Adrenal gland (tissue), 12 donors: Measurements from ENCODE around the gene MAP3K14. TPM values are rescaled to one million over a fixed set of nuclear protein-coding genes. Genes with fewer than 3 reads are reported as not detected.

ENCODE experiments used
- DNase-seq, 7 donors: peaks; one replicate each; pipeline ENCODE4 v3.0.0-alpha.2; 2019 to 2020
- H3K27ac ChIP-seq, 5 donors: fragments of 200-600 bp; sonication (generic) in 4 of 5; 1 replicate in 3 of 5; 2 replicates in 2 of 5; pipeline versions ENCODE4 v1.5.1 to v1.8.0; 2016 to 2020; ENCODE audit warnings: mild to moderate bottlenecking in 1 of 5
- H3K27me3 ChIP-seq: fragments of 200-600 bp; 2 replicates; pipeline ENCODE4 v1.8.0; 2021
- H3K36me3 ChIP-seq, 2 donors: fragments of 200-600 bp; replicated peaks in 1 of 2; 1 replicate in 1 of 2; 2 replicates in 1 of 2; pipeline versions ENCODE4 v1.5.1 to v1.8.0; 2018 to 2022
- H3K4me1 ChIP-seq, 2 donors: fragments of 200-600 bp; replicated peaks in 1 of 2; 1 replicate in 1 of 2; 2 replicates in 1 of 2; pipeline versions ENCODE4 v1.5.1 to v1.8.0; 2018 to 2021
- H3K4me3 ChIP-seq, 4 donors: fragments of 200-600 bp; sonication (generic) in 3 of 4; one replicate each; pipeline ENCODE4 v1.5.1; 2016 to 2018
- H3K9me3 ChIP-seq, 3 donors: fragments of 200-600 bp; sonication (generic) in 1 of 3; replicated peaks in 1 of 3; 1 replicate in 2 of 3; 2 replicates in 1 of 3; pipeline versions ENCODE4 v1.5.1 to v1.8.0; 2016 to 2021
- CTCF ChIP-seq, 6 experiments: fragments of 450-650 bp in 4 of 6; fragments of 200-600 bp in 2 of 6; sonication (generic) in 1 of 6; IDR thresholded peaks; 1 replicate in 5 of 6; 2 replicates in 1 of 6; pipeline versions ENCODE4 v1.5.1 to v1.8.0; 2016 to 2021; ENCODE audit warnings: antibody characterized with exemption in 6 of 6, mild to moderate bottlenecking in 2 of 6, moderate library complexity in 1 of 6
- POLR2A ChIP-seq, 2 donors: fragments of 450-650 bp; IDR thresholded peaks; one replicate each; pipeline ENCODE4 v1.6.1; 2017; ENCODE audit warnings: antibody characterized with exemption in 2 of 2, mild to moderate bottlenecking in 2 of 2, moderate library complexity in 1 of 2
- WGBS, 4 donors: extraction: QIAGEN DNeasy Blood & Tissue Kit in 2 of 4; methylation state at CpG; one replicate each; pipeline versions ENCODE4 v1.1.5 to v1.1.7; 2013 to 2017; 5-methylcytosine and 5-hydroxymethylcytosine counted together
- intact Hi-C, 2 donors: fragments of 100-400 bp; cut with DNase I; formaldehyde crosslinking; loops; one replicate each; pipeline versions ENCODE4 v1.14.1 to v1.15.0; 2022 to 2023
- polyA plus RNA-seq, 3 donors: library from polyadenylated mRNA; stranded (reverse); fragments of 200-250 nt in 2 of 3; fragments of 350-450 nt in 1 of 3; fragmentation: Illumina TruSeq in 1 of 3; extraction: RNeasy Lipid Tissue Mini Kit (QIAGEN cat#74804) in 1 of 3; gene quantifications; one replicate each; pipeline ENCODE4 v1.2.3, GENCODE V29; 2013 to 2014
- total RNA-seq, 9 donors: library from RNA; depleted of rRNA in 4 of 9; stranded (reverse); fragments of >200 nt in 4 of 9; fragments of 120-200 nt in 1 of 9; fragmentation: NEBNext Ultra II Directional in 1 of 9; extraction: Animal tissue kit (Norgen Biotek cat#: 25700) in 1 of 9; gene quantifications; one replicate each; pipeline versions ENCODE4 v1.1.0 to v1.2.4, GENCODE V29; 2013 to 2023
- donor health status: healthy with polysubstance abuse.
- donor health status: Bipolar disorder and iron deficiency.
- donor health status: DM: yes; HTN: yes; CAD: no.
- donor health status: DM: no; HTN: no; CAD: no.
- donor health status: DM: no; HTN: no; CAD: no.
- donor health status: DM: yes; HTN: yes; CAD: no.

Gene MAP3K14
- total and polyA plus RNA-seq, 12 donors: 2.4 to 14.7 (median 7.2) TPM

GRCh38 chr17:45342871-45343526 lies 26.2 kb upstream of the MAP3K14 start:
- Histone ChIP-seq H3K27ac (no peak overlapping the region), H3K9me3 (no peaks in the 10 kb centered on the region), H3K4me1 (peaks cover 0 to 8% of the 10 kb centered on the region in 2 donors), H3K4me3 (no peak overlapping the region), H3K27me3 (no peaks in the 10 kb centered on the region), H3K36me3 (no peaks in the 10 kb centered on the region)
- intact Hi-C loops: no loop called here
- TF ChIP-seq POLR2A (IDR thresholded peaks at IDR 0.05) (no peak), CTCF (IDR thresholded peaks at IDR 0.05) (no peak)
- peak in 1 of 7 donors; percentile 27 for DNase-seq
- WGBS, 4 donors: 84 to 98% (median 93%) methylated on average over 4 of the region's 4 CpGs

GRCh38 chr17:45342306-45342705 lies 25.5 kb upstream of the MAP3K14 start:
- Histone ChIP-seq H3K27ac (peak overlapping the region in 1 of 5 donors; percentile 62), H3K9me3 (no peaks in the 10 kb centered on the region), H3K36me3 (no peaks in the 10 kb centered on the region), H3K4me3 (no peak overlapping the region), H3K4me1 (peaks cover 0 to 8% of the 10 kb centered on the region in 2 donors), H3K27me3 (no peaks in the 10 kb centered on the region)
- peak in 1 of 7 donors; percentile 39 for DNase-seq
- no peak for TF ChIP-seq POLR2A (IDR thresholded peaks at IDR 0.05)
- intact Hi-C loops: no loop called here
- WGBS, 4 donors: 86 to 92% (median 88%) methylated on average over 11 of the region's 11 CpGs

GRCh38 chr17:45341533-45342158 lies 24.8 kb upstream of the MAP3K14 start:
- no peaks in the 10 kb centered on the region for H3K36me3 ChIP-seq
- H3K9me3 ChIP-seq: no peaks in the 10 kb centered on the region
- peak in 6 of 7 donors; percentile 49 to 78 (median 59) for DNase-seq
- H3K4me3 ChIP-seq: no peak overlapping the region
- peaks cover 0 to 8% of the 10 kb centered on the region in 2 donors for H3K4me1 ChIP-seq
- no peaks in the 10 kb centered on the region for H3K27me3 ChIP-seq
- 54 to 70% (median 67%) methylated on average over 8 to 14 of the region's 14 CpGs for WGBS, 4 donors
- H3K27ac ChIP-seq: peak overlapping the region in 1 of 5 donors; percentile 62
- intact Hi-C loops: no loop called here
- TF ChIP-seq CTCF (IDR thresholded peaks at IDR 0.05): no peak
- TF ChIP-seq POLR2A (IDR thresholded peaks at IDR 0.05): no peak

- Histone ChIP-seq H3K36me3 (no peaks in the 10 kb centered on the region), H3K27me3 (no peaks in the 10 kb centered on the region), H3K4me3 (no peak overlapping the region), H3K27ac (no peak overlapping the region), H3K4me1 (peaks cover 0 to 1% of the 10 kb centered on the region in 2 donors), H3K9me3 (no peaks in the 10 kb centered on the region)
- 71 to 82% (median 72%) methylated on average over 5 to 8 of the region's 8 CpGs for WGBS, 4 donors
- intact Hi-C loops: no loop called here
- TF ChIP-seq POLR2A (IDR thresholded peaks at IDR 0.05): no peak
- TF ChIP-seq CTCF (IDR thresholded peaks at IDR 0.05): no peak
- peak in 1 of 7 donors; percentile 37 for DNase-seq
Observed at GRCh38 chr17:45339646-45340605, 23.1 kb upstream of the MAP3K14 start.
